ENCODE measurements around the gene TIGIT. TPM values are rescaled to one million over a fixed set of nuclear protein-coding genes. Genes with fewer than 3 reads are reported as not detected.
A peak's percentile ranks its signal among the peaks of the same experiment; 100 is the strongest.

TIGIT gene
- total RNA-seq, 1 donor from 2014 or later, result not detected

- DNase-seq (ENCODE audit: low read depth in 2 of 2), result no peak
Observed at GRCh38 chr3:114310695-114311094, 16.9 kb downstream of the TIGIT start.

- DNase-seq (ENCODE audit: low read depth in 2 of 2), result no peak
Observed at GRCh38 chr3:114313426-114313825, 19.6 kb downstream of the TIGIT start.

GRCh38 chr3:114314282-114314681 is 20.5 kb downstream of the TIGIT start:
- DNase-seq (ENCODE audit: low read depth in 2 of 2), result no peak

- no peak for DNase-seq (ENCODE audit: low read depth in 2 of 2)
Observed at GRCh38 chr3:114318295-114318694, 24.5 kb downstream of the TIGIT start.

GRCh38 chr3:114319453-114319852 is 25.6 kb downstream of the TIGIT start:
- peak in 1 of 2 donors; percentile 39 for DNase-seq (ENCODE audit: low read depth in 2 of 2)

GRCh38 chr3:114320246-114320645 is 26.4 kb downstream of the TIGIT start:
- peak; percentile 52 to 75 for DNase-seq (ENCODE audit: low read depth in 2 of 2)

GRCh38 chr3:114323546-114324254 is 29.9 kb downstream of the TIGIT start:
- no peak for DNase-seq (ENCODE audit: low read depth in 2 of 2)

GRCh38 chr3:114327665-114328064 is 33.8 kb downstream of the TIGIT start:
- no peak for DNase-seq (ENCODE audit: low read depth in 2 of 2)

GRCh38 chr3:114328345-114328744 is 34.5 kb downstream of the TIGIT start:
- DNase-seq (ENCODE audit: low read depth in 2 of 2), result no peak

GRCh38 chr3:114329823-114330222 is 36.0 kb downstream of the TIGIT start:
- DNase-seq (ENCODE audit: low read depth in 2 of 2), result no peak

GRCh38 chr3:114331007-114331406 is 37.2 kb downstream of the TIGIT start:
- DNase-seq (ENCODE audit: low read depth in 2 of 2), result no peak

- DNase-seq (ENCODE audit: low read depth in 2 of 2), result no peak
Observed at GRCh38 chr3:114331710-114332109, 37.9 kb downstream of the TIGIT start.

GRCh38 chr3:114332342-114333179 is 38.7 kb downstream of the TIGIT start:
- no peak for DNase-seq (ENCODE audit: low read depth in 2 of 2)

- no peak for DNase-seq (ENCODE audit: low read depth in 2 of 2)
Observed at GRCh38 chr3:114333180-114333922, 39.5 kb downstream of the TIGIT start.

GRCh38 chr3:114333923-114334240 is 40.1 kb downstream of the TIGIT start:
- no peak for DNase-seq (ENCODE audit: low read depth in 2 of 2)

GRCh38 chr3:114336122-114336697 is 42.4 kb downstream of the TIGIT start:
- peak in 1 of 2 donors; percentile 4 for DNase-seq (ENCODE audit: low read depth in 2 of 2)

- DNase-seq (ENCODE audit: low read depth in 2 of 2), result no peak
Observed at GRCh38 chr3:114336857-114337256, 43.0 kb downstream of the TIGIT start.

GRCh38 chr3:114338651-114339357 is 45.0 kb downstream of the TIGIT start:
- no peak for DNase-seq (ENCODE audit: low read depth in 2 of 2)

GRCh38 chr3:114344492-114344891 is 50.7 kb downstream of the TIGIT start:
- no peak for DNase-seq (ENCODE audit: low read depth in 2 of 2)

- DNase-seq (ENCODE audit: low read depth in 2 of 2), result no peak
Observed at GRCh38 chr3:114350271-114350670, 56.4 kb downstream of the TIGIT start.

- no peak for DNase-seq (ENCODE audit: low read depth in 2 of 2)
Observed at GRCh38 chr3:114350690-114351089, 56.9 kb downstream of the TIGIT start.
